HEK293 (cell line): Measurements from ENCODE around the gene SMIM22.

ENCODE experiments used
- CTCF ChIA-PET: fragments of 350-600 bp; formaldehyde crosslinking; extraction: SDS; loops from one replicate; lab custom pipeline; 2021; ENCODE audit warnings: antibody characterized with exemption; lab: Yijun Ruan, JAX
- POLR2A ChIA-PET: fragments of 300-600 bp; formaldehyde crosslinking; extraction: SDS; loops from one replicate; lab custom pipeline; 2020; ENCODE audit warnings: antibody characterized with exemption, inconsistent platforms; lab: Yijun Ruan, JAX
- H3K27ac ChIP-seq: fragments of 200-500 bp; sonication (Bioruptor generic); 2 replicates; pipeline ENCODE4 v1.5.1; 2014; ENCODE audit warnings: low read depth, low read length, control low read depth, inconsistent platforms; ENCODE audit errors: extremely low read depth
- H3K36me3 ChIP-seq, 2 experiments: fragments of 200-500 bp in 1 of 2; sonication (Bioruptor generic) in 1 of 2; 1 replicate in 1 of 2; 2 replicates in 1 of 2; pipeline ENCODE4 v1.5.1; 2014 to 2017; ENCODE audit warnings: inconsistent platforms in 2 of 2, low read length in 2 of 2; ENCODE audit not compliant: control insufficient read depth in 2 of 2, insufficient read depth in 1 of 2
- H3K4me1 ChIP-seq: fragments of 200-500 bp; sonication (Bioruptor generic); 2 replicates; pipeline ENCODE4 v1.5.1; 2014; ENCODE audit warnings: mild to moderate bottlenecking, low read length, inconsistent platforms; ENCODE audit not compliant: control insufficient read depth, insufficient read depth
- H3K4me3 ChIP-seq: 2 replicates; pipeline ENCODE4 v1.5.1; 2011; ENCODE audit warnings: low read depth, mild to moderate bottlenecking, control low read depth, low read length, moderate library complexity
- H3K9me3 ChIP-seq: fragments of 200-500 bp; sonication (Bioruptor generic); 2 replicates; pipeline ENCODE4 v1.5.1; 2014; ENCODE audit warnings: low read depth, low read length, inconsistent platforms; ENCODE audit not compliant: control insufficient read depth, insufficient read depth
- HOXA7 ChIP-seq: sonication (generic); formaldehyde crosslinking; IDR thresholded peaks from 2 replicates; pipeline ENCODE4 v1.8.1; 2022; ENCODE audit warnings: missing genetic modification reagents, borderline replicate concordance
- ZNF121 ChIP-seq: fragments of 450-650 bp; formaldehyde crosslinking; IDR thresholded peaks from 2 replicates; pipeline ENCODE4 v1.5.1; 2016; ENCODE audit warnings: missing biosample characterization, missing genetic modification characterization
- ZNF132 ChIP-seq: fragments of 450-650 bp; formaldehyde crosslinking; IDR thresholded peaks from 2 replicates; pipeline ENCODE4 v1.5.1; 2017; ENCODE audit warnings: missing biosample characterization, missing genetic modification characterization, borderline replicate concordance
- ZNF148 ChIP-seq: fragments of 450-650 bp; formaldehyde crosslinking; IDR thresholded peaks from 2 replicates; pipeline ENCODE4 v1.5.0; 2017; ENCODE audit warnings: missing biosample characterization, missing genetic modification characterization, borderline replicate concordance
- ZNF280C ChIP-seq: fragments of 450-650 bp; formaldehyde crosslinking; IDR thresholded peaks from 2 replicates; pipeline ENCODE4 v1.5.1; 2016; ENCODE audit warnings: missing biosample characterization, missing genetic modification characterization
- ZNF302 ChIP-seq: fragments of 450-650 bp; formaldehyde crosslinking; IDR thresholded peaks from 2 replicates; pipeline ENCODE4 v1.5.1; 2016; ENCODE audit warnings: missing biosample characterization, missing genetic modification characterization, low read depth
- ZNF501 ChIP-seq: fragments of 450-650 bp; formaldehyde crosslinking; IDR thresholded peaks from 2 replicates; pipeline ENCODE4 v1.5.1; 2016; ENCODE audit warnings: missing biosample characterization, missing genetic modification characterization
- ZNF600 ChIP-seq: fragments of 450-650 bp; formaldehyde crosslinking; IDR thresholded peaks from 2 replicates; pipeline ENCODE4 v1.5.1; 2016; ENCODE audit warnings: missing biosample characterization, missing genetic modification characterization
- ZNF701 ChIP-seq: fragments of 450-650 bp; formaldehyde crosslinking; IDR thresholded peaks from 2 replicates; pipeline ENCODE4 v1.5.1; 2016; ENCODE audit warnings: missing biosample characterization, missing genetic modification characterization
- ZNF776 ChIP-seq: fragments of 450-650 bp; formaldehyde crosslinking; IDR thresholded peaks from 2 replicates; pipeline ENCODE4 v1.5.0; 2017; ENCODE audit warnings: missing biosample characterization, missing genetic modification characterization, borderline replicate concordance
- TF ChIP-seq, protein P1 (sequence below): fragments of 450-650 bp; formaldehyde crosslinking; IDR thresholded peaks from 2 replicates; pipeline ENCODE4 v1.5.1; 2016; ENCODE audit warnings: missing biosample characterization, missing genetic modification characterization
- TF ChIP-seq, protein P2 (sequence below): fragments of 450-650 bp; formaldehyde crosslinking; IDR thresholded peaks from 2 replicates; pipeline ENCODE4 v1.5.1; 2016; ENCODE audit warnings: missing biosample characterization, missing genetic modification characterization
- TF ChIP-seq, protein P3 (sequence below): fragments of 450-650 bp; formaldehyde crosslinking; IDR thresholded peaks from 2 replicates; pipeline ENCODE4 v1.5.1; 2017; ENCODE audit warnings: missing biosample characterization, missing genetic modification characterization
- TF ChIP-seq, protein P4 (sequence below): fragments of 450-650 bp; formaldehyde crosslinking; conservative IDR thresholded peaks from 2 replicates; pipeline ENCODE4 v1.5.1; 2016; ENCODE audit warnings: low read depth, missing biosample characterization, missing genetic modification characterization

SMIM22 gene

DNA sequence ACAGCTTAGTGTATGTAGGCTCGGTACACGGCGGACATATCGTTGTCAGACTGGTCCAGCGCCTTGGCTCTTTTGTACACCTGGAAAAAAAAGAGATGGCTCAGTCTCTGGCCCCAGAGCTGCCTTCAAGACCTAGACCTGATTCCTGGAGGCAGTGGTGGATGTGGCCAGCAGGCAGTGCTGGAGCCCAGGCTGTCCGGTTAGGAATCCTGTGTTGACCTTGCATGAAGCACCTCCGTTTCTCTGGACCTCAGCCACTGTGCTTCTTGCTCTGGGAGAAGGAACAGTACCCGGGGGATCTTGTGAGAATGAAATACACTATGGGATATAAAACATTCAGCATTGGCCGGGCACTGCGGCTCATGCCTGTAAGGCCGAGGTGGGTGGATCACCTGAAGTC, 10.1 kb downstream of the SMIM22 start (continued):
- no peak for TF ChIP-seq ZNF280C (tag by site-specific recombination)
- TF ChIP-seq, protein P1, sequence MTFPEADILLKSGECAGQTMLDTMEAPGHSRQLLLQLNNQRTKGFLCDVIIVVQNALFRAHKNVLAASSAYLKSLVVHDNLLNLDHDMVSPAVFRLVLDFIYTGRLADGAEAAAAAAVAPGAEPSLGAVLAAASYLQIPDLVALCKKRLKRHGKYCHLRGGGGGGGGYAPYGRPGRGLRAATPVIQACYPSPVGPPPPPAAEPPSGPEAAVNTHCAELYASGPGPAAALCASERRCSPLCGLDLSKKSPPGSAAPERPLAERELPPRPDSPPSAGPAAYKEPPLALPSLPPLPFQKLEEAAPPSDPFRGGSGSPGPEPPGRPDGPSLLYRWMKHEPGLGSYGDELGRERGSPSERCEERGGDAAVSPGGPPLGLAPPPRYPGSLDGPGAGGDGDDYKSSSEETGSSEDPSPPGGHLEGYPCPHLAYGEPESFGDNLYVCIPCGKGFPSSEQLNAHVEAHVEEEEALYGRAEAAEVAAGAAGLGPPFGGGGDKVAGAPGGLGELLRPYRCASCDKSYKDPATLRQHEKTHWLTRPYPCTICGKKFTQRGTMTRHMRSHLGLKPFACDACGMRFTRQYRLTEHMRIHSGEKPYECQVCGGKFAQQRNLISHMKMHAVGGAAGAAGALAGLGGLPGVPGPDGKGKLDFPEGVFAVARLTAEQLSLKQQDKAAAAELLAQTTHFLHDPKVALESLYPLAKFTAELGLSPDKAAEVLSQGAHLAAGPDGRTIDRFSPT (tag by site-specific recombination), result no peak
- no peak for TF ChIP-seq ZNF776 (tag by site-specific recombination)
- no peak for TF ChIP-seq ZNF600 (tag by site-specific recombination)
- TF ChIP-seq ZNF501, result no peak
- no peak for TF ChIP-seq ZNF148 (tag by site-specific recombination)
- no peak for TF ChIP-seq ZNF302
- TF ChIP-seq HOXA7 (CRISPR knock-in tag), result no peak
- TF ChIP-seq, protein P2, sequence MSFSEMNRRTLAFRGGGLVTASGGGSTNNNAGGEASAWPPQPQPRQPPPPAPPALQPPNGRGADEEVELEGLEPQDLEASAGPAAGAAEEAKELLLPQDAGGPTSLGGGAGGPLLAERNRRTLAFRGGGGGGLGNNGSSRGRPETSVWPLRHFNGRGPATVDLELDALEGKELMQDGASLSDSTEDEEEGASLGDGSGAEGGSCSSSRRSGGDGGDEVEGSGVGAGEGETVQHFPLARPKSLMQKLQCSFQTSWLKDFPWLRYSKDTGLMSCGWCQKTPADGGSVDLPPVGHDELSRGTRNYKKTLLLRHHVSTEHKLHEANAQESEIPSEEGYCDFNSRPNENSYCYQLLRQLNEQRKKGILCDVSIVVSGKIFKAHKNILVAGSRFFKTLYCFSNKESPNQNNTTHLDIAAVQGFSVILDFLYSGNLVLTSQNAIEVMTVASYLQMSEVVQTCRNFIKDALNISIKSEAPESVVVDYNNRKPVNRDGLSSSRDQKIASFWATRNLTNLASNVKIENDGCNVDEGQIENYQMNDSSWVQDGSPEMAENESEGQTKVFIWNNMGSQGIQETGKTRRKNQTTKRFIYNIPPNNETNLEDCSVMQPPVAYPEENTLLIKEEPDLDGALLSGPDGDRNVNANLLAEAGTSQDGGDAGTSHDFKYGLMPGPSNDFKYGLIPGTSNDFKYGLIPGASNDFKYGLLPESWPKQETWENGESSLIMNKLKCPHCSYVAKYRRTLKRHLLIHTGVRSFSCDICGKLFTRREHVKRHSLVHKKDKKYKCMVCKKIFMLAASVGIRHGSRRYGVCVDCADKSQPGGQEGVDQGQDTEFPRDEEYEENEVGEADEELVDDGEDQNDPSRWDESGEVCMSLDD (tag by site-specific recombination), result no peak
- TF ChIP-seq, protein P3, sequence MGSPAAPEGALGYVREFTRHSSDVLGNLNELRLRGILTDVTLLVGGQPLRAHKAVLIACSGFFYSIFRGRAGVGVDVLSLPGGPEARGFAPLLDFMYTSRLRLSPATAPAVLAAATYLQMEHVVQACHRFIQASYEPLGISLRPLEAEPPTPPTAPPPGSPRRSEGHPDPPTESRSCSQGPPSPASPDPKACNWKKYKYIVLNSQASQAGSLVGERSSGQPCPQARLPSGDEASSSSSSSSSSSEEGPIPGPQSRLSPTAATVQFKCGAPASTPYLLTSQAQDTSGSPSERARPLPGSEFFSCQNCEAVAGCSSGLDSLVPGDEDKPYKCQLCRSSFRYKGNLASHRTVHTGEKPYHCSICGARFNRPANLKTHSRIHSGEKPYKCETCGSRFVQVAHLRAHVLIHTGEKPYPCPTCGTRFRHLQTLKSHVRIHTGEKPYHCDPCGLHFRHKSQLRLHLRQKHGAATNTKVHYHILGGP (tag by site-specific recombination), result no peak
- no peak for TF ChIP-seq ZNF132 (tag by site-specific recombination)

GRCh38 chr16:4806280-4806679, 11.1 kb downstream of the SMIM22 start:
- Histone ChIP-seq H3K9me3 (no peaks in the 10 kb centered on the region), H3K4me1 (peaks cover 3% of the 10 kb centered on the region; the same call in 1 of the 2 replicates), H3K4me3 (no peak overlapping the region), H3K27ac (no peak overlapping the region), H3K36me3 (peaks cover 36 to 53% of the 10 kb centered on the region in 2 experiments)
- TF ChIP-seq ZNF121 (tag by site-specific recombination) (peak; percentile 99), ZNF701 (tag by site-specific recombination) (no peak)
- TF ChIP-seq, protein P4, sequence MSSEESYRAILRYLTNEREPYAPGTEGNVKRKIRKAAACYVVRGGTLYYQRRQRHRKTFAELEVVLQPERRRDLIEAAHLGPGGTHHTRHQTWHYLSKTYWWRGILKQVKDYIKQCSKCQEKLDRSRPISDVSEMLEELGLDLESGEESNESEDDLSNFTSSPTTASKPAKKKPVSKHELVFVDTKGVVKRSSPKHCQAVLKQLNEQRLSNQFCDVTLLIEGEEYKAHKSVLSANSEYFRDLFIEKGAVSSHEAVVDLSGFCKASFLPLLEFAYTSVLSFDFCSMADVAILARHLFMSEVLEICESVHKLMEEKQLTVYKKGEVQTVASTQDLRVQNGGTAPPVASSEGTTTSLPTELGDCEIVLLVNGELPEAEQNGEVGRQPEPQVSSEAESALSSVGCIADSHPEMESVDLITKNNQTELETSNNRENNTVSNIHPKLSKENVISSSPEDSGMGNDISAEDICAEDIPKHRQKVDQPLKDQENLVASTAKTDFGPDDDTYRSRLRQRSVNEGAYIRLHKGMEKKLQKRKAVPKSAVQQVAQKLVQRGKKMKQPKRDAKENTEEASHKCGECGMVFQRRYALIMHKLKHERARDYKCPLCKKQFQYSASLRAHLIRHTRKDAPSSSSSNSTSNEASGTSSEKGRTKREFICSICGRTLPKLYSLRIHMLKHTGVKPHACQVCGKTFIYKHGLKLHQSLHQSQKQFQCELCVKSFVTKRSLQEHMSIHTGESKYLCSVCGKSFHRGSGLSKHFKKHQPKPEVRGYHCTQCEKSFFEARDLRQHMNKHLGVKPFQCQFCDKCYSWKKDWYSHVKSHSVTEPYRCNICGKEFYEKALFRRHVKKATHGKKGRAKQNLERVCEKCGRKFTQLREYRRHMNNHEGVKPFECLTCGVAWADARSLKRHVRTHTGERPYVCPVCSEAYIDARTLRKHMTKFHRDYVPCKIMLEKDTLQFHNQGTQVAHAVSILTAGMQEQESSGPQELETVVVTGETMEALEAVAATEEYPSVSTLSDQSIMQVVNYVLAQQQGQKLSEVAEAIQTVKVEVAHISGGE, result no peak
- POLR2A ChIA-PET, result interaction anchor here (1.3 kb wide), 1 partner anchor 72 kb away, joined by 3 read pairs; the partner anchor contains the start of genes ANKS3 and DNAAF8
- CTCF ChIA-PET, result interaction anchor here (0.6 to 0.7 kb wide), 2 partner anchors 56 to 98 kb away, joined by 3 read pairs; no protein-coding TSS in a partner anchor
